Neural cell (in vitro differentiated cells): Measurements from ENCODE around the gene NELL2. TPM values are rescaled to one million over a fixed set of nuclear protein-coding genes. Genes with fewer than 3 reads are reported as not detected.

Experiments used
- H2AFZ ChIP-seq: fragments of 200-600, 300-800 bp; sonication (generic), shearing (Covaris generic); 2 replicates; pipeline ENCODE4 v1.6.0; 2014; ENCODE audit warnings: low read depth, mild to moderate bottlenecking, antibody characterized with exemption, low read length, moderate library complexity
- H3F3A ChIP-seq: fragments of 200-600 bp; shearing (Covaris generic); 2 replicates; pipeline ENCODE4 v1.6.1; 2016; ENCODE audit warnings: mild to moderate bottlenecking, moderate library complexity, mixed read lengths, antibody characterized with exemption, low read length; ENCODE audit not compliant: insufficient read depth, poor library complexity, severe bottlenecking
- H3K27ac ChIP-seq: fragments of 200-600, 300-800 bp; sonication (generic), shearing (Covaris generic); 2 replicates; pipeline ENCODE4 v1.5.1; 2014; ENCODE audit warnings: mild to moderate bottlenecking, low read length, moderate library complexity
- H3K27me3 ChIP-seq: fragments of 300-800, 200-600 bp; sonication (generic), shearing (Covaris generic); 2 replicates; pipeline ENCODE4 v1.6.0; 2014; ENCODE audit warnings: mild to moderate bottlenecking, low read depth, low read length, moderate library complexity; ENCODE audit not compliant: insufficient read depth
- H3K36me3 ChIP-seq: fragments of 300-800, 200-600 bp; sonication (generic), shearing (Covaris generic); 2 replicates; pipeline ENCODE4 v1.5.1; 2014; ENCODE audit warnings: mild to moderate bottlenecking, antibody characterized with exemption, low read length, moderate library complexity; ENCODE audit not compliant: insufficient read depth
- H3K4me2 ChIP-seq: fragments of 300-800, 200-600 bp; sonication (generic), shearing (Covaris generic); 2 replicates; pipeline ENCODE4 v1.6.0; 2014; ENCODE audit warnings: mild to moderate bottlenecking, low read length
- H3K4me3 ChIP-seq: fragments of 300-800, 200-600 bp; sonication (generic), shearing (Covaris generic); 2 replicates; pipeline ENCODE4 v1.5.1; 2014; ENCODE audit warnings: mild to moderate bottlenecking, low read length, moderate library complexity
- H3K79me2 ChIP-seq: fragments of 200-600 bp; shearing (Covaris generic); replicated peaks from 2 replicates; pipeline ENCODE4 v1.6.0; 2014; ENCODE audit warnings: mild to moderate bottlenecking, low read length, moderate library complexity; ENCODE audit not compliant: insufficient read depth
- H3K9ac ChIP-seq: fragments of 300-800, 200-600 bp; sonication (generic), shearing (Covaris generic); 2 replicates; pipeline ENCODE4 v1.6.1; 2016; ENCODE audit warnings: mild to moderate bottlenecking, low read length, mixed read lengths
- H3K9me2 ChIP-seq: fragments of 200-600 bp; shearing (Covaris generic); 2 replicates; pipeline ENCODE4 v1.6.1; 2016; ENCODE audit warnings: mild to moderate bottlenecking, low read length, mixed read lengths; ENCODE audit not compliant: insufficient read depth
- H3K9me3 ChIP-seq: fragments of 200-600, 300-800 bp; sonication (generic), shearing (Covaris generic); 2 replicates; pipeline ENCODE4 v1.6.1; 2016; ENCODE audit warnings: mild to moderate bottlenecking, mixed run types, low read length, moderate library complexity, mixed read lengths
- H4K20me1 ChIP-seq: fragments of 200-600 bp; shearing (Covaris generic); 2 replicates; pipeline ENCODE4 v1.6.1; 2016; ENCODE audit warnings: mild to moderate bottlenecking, mixed run types; ENCODE audit not compliant: insufficient read depth
- EP300 ChIP-seq: fragments of 450-650 bp; conservative IDR thresholded peaks from 2 replicates; pipeline ENCODE4 v1.6.1; 2014; ENCODE audit warnings: antibody characterized with exemption, mild to moderate bottlenecking, moderate library complexity; ENCODE audit not compliant: poor library complexity, severe bottlenecking
- EZH2 ChIP-seq: fragments of 200-600, 300-800 bp; shearing (Covaris generic), sonication (generic); IDR thresholded peaks from 2 replicates; pipeline ENCODE4 v1.6.1; 2014; ENCODE audit warnings: antibody characterized with exemption, low read length, borderline replicate concordance, mild to moderate bottlenecking; ENCODE audit not compliant: insufficient read depth, poor library complexity, severe bottlenecking
- MXI1 ChIP-seq: fragments of 450-650 bp; conservative IDR thresholded peaks from 2 replicates; pipeline ENCODE4 v1.6.1; 2014; ENCODE audit warnings: antibody characterized with exemption, mild to moderate bottlenecking; ENCODE audit not compliant: poor library complexity, severe bottlenecking
- POLR2AphosphoS5 ChIP-seq: IDR thresholded peaks from 2 replicates; pipeline ENCODE4 v1.6.1; 2012
- RAD21 ChIP-seq: fragments of 450-650 bp; conservative IDR thresholded peaks from 2 replicates; pipeline ENCODE4 v1.6.1; 2014; ENCODE audit warnings: antibody characterized with exemption, mild to moderate bottlenecking, moderate library complexity
- SMC3 ChIP-seq: fragments of 450-650 bp; conservative IDR thresholded peaks from 2 replicates; pipeline ENCODE4 v1.6.1; 2014; ENCODE audit warnings: antibody characterized with exemption, mild to moderate bottlenecking, moderate library complexity; ENCODE audit not compliant: poor library complexity
- TAF1 ChIP-seq: IDR thresholded peaks from 2 replicates; pipeline ENCODE4 v1.6.1; 2012; ENCODE audit warnings: low read depth
- polyA plus RNA-seq: library from polyadenylated mRNA; depleted of rRNA; stranded (reverse); fragments of >200 nt; gene quantifications from 2 replicates; pipeline ENCODE4 v1.2.3, GENCODE V29; 2014
- TF ChIP-seq, protein P1 (sequence below): IDR thresholded peaks from 2 replicates; pipeline ENCODE4 v1.6.1; 2012; ENCODE audit warnings: borderline replicate concordance
- TF ChIP-seq, protein P2 (sequence below): fragments of 450-650 bp; IDR thresholded peaks from 2 replicates; pipeline ENCODE4 v1.5.1; 2014; ENCODE audit warnings: antibody characterized with exemption, mild to moderate bottlenecking, moderate library complexity; ENCODE audit not compliant: poor library complexity, severe bottlenecking

The NELL2 gene
- polyA plus RNA-seq, 1 donor from 2014 or later: 41.8 TPM

DNA sequence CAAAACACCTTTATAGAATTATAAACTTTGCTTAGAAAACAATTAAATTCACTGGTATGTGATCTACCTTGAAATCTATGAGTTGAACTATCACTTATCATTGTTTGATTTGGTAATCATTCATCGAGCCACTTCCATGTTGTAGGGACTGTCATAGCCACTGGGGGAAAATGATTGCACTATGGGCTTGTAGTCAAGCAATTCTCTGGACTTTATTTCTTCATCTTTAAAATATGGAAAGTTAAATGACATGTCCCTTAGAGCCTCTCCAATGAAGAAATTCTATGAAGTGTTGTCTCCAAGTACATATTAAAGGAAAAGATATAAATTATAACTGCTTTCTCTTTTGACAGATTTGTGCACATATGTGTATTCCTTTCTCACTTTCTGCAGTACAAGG is 97.3 kb downstream of the NELL2 start:
- H3K4me2 ChIP-seq: no peak overlapping the region

DNA sequence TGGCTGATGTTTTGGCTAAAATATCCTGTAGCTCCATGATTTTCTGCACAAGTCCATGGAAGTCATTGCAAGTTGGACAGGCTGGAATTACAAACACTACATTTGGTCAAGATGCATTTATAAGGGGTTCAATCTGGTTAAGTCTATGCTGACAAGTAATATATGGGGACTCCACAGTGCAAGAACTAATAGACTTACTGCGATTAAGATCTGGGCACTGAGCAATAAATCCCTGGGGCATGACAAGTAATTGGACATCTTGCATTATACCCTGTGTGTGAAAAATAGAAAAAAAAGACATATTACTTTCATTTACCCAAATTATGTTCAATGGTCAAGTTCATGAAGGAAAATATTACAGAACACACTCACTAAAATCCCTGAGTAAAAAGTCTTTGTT is 99.1 kb downstream of the NELL2 start:
- Histone ChIP-seq H3K27ac (no peak overlapping the region), H3F3A (no peaks in the 10 kb centered on the region), H3K9me3 (no peaks in the 10 kb centered on the region), H3K4me3 (no peak overlapping the region), H3K9me2 (no peaks in the 10 kb centered on the region), H3K36me3 (peaks cover 4% of the 10 kb centered on the region), H3K9ac (no peak overlapping the region), H3K4me2 (no peak overlapping the region), H4K20me1 (no peaks in the 10 kb centered on the region), H3K27me3 (no peaks in the 10 kb centered on the region), H2AFZ (no peak overlapping the region), H3K79me2 (peaks cover under 1% of the 10 kb centered on the region)
- TF ChIP-seq EZH2: no peak
- no peak for TF ChIP-seq MXI1
- TF ChIP-seq TAF1: no peak
- TF ChIP-seq, protein P1, sequence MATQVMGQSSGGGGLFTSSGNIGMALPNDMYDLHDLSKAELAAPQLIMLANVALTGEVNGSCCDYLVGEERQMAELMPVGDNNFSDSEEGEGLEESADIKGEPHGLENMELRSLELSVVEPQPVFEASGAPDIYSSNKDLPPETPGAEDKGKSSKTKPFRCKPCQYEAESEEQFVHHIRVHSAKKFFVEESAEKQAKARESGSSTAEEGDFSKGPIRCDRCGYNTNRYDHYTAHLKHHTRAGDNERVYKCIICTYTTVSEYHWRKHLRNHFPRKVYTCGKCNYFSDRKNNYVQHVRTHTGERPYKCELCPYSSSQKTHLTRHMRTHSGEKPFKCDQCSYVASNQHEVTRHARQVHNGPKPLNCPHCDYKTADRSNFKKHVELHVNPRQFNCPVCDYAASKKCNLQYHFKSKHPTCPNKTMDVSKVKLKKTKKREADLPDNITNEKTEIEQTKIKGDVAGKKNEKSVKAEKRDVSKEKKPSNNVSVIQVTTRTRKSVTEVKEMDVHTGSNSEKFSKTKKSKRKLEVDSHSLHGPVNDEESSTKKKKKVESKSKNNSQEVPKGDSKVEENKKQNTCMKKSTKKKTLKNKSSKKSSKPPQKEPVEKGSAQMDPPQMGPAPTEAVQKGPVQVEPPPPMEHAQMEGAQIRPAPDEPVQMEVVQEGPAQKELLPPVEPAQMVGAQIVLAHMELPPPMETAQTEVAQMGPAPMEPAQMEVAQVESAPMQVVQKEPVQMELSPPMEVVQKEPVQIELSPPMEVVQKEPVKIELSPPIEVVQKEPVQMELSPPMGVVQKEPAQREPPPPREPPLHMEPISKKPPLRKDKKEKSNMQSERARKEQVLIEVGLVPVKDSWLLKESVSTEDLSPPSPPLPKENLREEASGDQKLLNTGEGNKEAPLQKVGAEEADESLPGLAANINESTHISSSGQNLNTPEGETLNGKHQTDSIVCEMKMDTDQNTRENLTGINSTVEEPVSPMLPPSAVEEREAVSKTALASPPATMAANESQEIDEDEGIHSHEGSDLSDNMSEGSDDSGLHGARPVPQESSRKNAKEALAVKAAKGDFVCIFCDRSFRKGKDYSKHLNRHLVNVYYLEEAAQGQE: no peak
- no peak for TF ChIP-seq EP300
- no peak for TF ChIP-seq RAD21
- TF ChIP-seq SMC3: no peak

More for the DNA sequence above, 97.3 kb downstream of the NELL2 start:
- Histone ChIP-seq H3K9me3 (no peaks in the 10 kb centered on the region), H3K27ac (no peak overlapping the region), H3K79me2 (peaks cover 3% of the 10 kb centered on the region), H4K20me1 (no peaks in the 10 kb centered on the region), H3K9ac (no peak overlapping the region), H3K9me2 (no peaks in the 10 kb centered on the region), H3K4me3 (no peak overlapping the region), H2AFZ (no peak overlapping the region), H3K36me3 (peaks cover 4% of the 10 kb centered on the region), H3K27me3 (no peaks in the 10 kb centered on the region), H3F3A (no peaks in the 10 kb centered on the region)
- TF ChIP-seq POLR2AphosphoS5 (no peak), EZH2 (no peak), EP300 (no peak), SMC3 (no peak)

DNA sequence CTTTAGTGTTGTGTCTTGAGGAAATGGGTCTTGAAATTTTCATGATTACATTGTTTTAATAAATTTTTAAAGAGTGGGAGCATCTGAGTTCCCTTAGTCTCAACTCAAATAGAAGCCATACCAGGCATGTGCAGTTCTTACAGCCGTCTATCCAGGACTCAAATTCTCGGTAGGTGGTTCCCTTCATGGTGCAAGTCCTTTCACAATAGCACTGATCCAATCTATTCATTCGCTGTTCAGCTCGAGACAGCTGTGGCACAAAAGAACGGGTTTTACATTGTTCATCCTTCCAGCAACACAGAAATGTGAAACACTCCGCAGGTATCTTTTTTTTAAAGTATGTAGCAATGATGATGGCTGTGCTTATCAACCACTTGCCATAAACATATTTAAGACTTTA is 100.2 kb downstream of the NELL2 start:
- Histone ChIP-seq H3K9ac (no peak overlapping the region), H3K36me3 (peaks cover 4% of the 10 kb centered on the region), H3K4me3 (no peak overlapping the region), H3K9me3 (no peaks in the 10 kb centered on the region), H4K20me1 (no peaks in the 10 kb centered on the region), H3F3A (no peaks in the 10 kb centered on the region), H3K27ac (no peak overlapping the region), H3K9me2 (no peaks in the 10 kb centered on the region), H3K4me2 (no peak overlapping the region), H3K79me2 (no peaks in the 10 kb centered on the region), H3K27me3 (no peaks in the 10 kb centered on the region), H2AFZ (no peak overlapping the region)
- TF ChIP-seq TAF1 (no peak), EZH2 (no peak), POLR2AphosphoS5 (no peak), MXI1 (no peak), RAD21 (no peak), SMC3 (no peak), EP300 (no peak)
- TF ChIP-seq, protein P1: no peak
- TF ChIP-seq, protein P2, sequence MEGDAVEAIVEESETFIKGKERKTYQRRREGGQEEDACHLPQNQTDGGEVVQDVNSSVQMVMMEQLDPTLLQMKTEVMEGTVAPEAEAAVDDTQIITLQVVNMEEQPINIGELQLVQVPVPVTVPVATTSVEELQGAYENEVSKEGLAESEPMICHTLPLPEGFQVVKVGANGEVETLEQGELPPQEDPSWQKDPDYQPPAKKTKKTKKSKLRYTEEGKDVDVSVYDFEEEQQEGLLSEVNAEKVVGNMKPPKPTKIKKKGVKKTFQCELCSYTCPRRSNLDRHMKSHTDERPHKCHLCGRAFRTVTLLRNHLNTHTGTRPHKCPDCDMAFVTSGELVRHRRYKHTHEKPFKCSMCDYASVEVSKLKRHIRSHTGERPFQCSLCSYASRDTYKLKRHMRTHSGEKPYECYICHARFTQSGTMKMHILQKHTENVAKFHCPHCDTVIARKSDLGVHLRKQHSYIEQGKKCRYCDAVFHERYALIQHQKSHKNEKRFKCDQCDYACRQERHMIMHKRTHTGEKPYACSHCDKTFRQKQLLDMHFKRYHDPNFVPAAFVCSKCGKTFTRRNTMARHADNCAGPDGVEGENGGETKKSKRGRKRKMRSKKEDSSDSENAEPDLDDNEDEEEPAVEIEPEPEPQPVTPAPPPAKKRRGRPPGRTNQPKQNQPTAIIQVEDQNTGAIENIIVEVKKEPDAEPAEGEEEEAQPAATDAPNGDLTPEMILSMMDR: no peak
